MG63 (cell line): Measurements from ENCODE around the gene ALKBH4. TPM values are rescaled to one million over a fixed set of nuclear protein-coding genes. Genes with fewer than 3 reads are reported as not detected.

ENCODE experiments used
- DNase-seq: peaks from one replicate; pipeline ENCODE4 v3.0.0-alpha.2; 2020
- H3K27me3 ChIP-seq: fragments of 250-450 bp; sonication (Bioruptor Pico); 2 replicates; pipeline ENCODE4 v1.5.1; 2020; ENCODE audit warnings: mild to moderate bottlenecking, moderate library complexity
- H3K36me3 ChIP-seq: fragments of 250-450 bp; sonication (Bioruptor Pico); 2 replicates; pipeline ENCODE4 v1.5.1; 2020; ENCODE audit warnings: mild to moderate bottlenecking, moderate library complexity
- H3K4me3 ChIP-seq: fragments of 250-450 bp; sonication (Bioruptor Pico); 2 replicates; pipeline ENCODE4 v1.5.1; 2020; ENCODE audit warnings: mild to moderate bottlenecking, moderate library complexity
- H3K9me3 ChIP-seq: fragments of 250-450 bp; sonication (Bioruptor Pico); 2 replicates; pipeline ENCODE4 v1.5.1; 2020; ENCODE audit warnings: mild to moderate bottlenecking, moderate library complexity
- total RNA-seq: library from RNA; depleted of rRNA; stranded (reverse); fragments of >200 nt; shearing (Covaris generic); gene quantifications from 2 replicates; pipeline ENCODE4 v1.2.3, GENCODE V29; 2014; ENCODE audit warnings: low replicate concordance

ALKBH4 gene
- total RNA-seq, 1 experiment from 2014 or later = 17.1 TPM

DNA sequence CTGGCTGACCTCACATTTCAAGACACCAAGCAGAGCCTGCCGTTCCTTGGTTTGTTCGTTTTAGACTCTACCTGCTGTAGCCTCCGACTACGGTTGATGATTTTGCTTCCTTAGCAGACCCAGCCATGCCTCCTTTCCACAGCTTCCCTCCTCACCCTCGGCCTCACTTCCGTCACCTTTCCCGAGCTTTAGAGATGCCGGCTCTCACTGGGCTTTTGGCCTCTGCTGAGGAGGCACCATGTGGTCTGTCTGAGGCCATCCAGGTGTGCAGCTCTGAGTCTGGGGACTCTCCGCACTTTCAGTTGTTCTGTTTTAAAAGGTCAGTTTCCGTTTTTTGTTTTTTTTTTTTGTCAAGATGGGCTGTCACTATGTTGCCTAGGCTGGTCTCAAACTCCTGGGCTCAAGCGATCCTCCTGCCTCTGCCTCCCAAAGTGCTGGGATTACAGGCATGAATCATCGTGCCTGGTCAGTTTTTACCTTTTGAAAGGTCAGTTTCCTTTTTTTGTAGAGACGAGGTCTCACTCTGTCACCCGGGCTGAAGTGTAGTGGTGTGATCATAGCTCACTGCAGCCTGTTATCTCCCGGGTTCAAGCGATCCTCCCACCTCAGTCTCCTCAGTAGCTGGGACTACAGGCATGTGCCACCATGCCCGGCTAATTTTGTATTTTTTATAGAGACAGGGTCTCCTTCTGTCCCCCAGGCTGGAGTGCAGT lies 19.5 kb downstream of the ALKBH4 start:
- Histone ChIP-seq H3K9me3 (no peaks in the 10 kb centered on the region), H3K4me3 (no peak overlapping the region), H3K27me3 (no peaks in the 10 kb centered on the region), H3K36me3 (no peaks in the 10 kb centered on the region)
- DNase-seq = no peak

DNA sequence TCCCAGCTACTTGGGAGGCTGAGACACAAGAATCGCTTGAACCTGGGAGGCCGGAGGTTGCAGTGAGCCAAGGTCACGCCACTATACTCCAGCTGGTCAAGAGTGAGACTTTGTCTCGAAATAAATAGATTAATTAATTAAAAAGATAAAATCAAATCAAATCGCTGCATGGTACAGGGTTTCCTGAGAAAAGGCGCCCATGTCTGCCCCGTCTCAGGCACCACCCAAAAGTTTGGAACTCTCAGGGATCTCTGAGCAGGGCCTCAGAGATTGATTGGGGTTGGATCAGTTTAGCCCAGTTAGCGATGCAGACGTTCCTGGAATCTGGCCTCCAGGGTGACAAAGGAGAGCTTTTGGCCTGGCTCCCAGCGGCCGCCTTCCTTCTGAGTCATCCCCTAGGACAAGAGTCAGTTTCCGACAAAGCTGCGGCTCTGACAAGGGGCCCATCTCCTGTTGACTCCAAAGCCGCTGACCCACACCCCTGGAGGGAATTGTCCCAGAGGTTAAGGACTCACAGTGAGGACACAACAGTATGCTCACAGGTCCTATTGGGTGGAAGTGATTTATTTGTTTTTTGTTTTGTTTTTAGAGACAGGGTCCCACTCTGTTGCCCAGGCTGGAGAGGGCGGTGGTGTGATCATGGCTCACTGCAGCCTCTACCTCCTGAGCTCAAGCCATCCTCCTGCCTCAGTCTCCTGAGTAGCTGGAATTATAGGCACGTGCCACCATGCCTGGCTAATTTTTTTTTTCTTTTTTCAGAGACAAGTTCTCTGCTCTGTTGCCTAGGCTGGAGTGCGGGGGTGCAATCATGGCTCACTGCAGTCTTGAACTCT lies 24.5 kb downstream of the ALKBH4 start:
- H3K4me3 ChIP-seq = no peak overlapping the region
- H3K36me3 ChIP-seq = no peaks in the 10 kb centered on the region
- H3K27me3 ChIP-seq = no peaks in the 10 kb centered on the region
- no peaks in the 10 kb centered on the region for H3K9me3 ChIP-seq
- peak; percentile 33 for DNase-seq

DNA sequence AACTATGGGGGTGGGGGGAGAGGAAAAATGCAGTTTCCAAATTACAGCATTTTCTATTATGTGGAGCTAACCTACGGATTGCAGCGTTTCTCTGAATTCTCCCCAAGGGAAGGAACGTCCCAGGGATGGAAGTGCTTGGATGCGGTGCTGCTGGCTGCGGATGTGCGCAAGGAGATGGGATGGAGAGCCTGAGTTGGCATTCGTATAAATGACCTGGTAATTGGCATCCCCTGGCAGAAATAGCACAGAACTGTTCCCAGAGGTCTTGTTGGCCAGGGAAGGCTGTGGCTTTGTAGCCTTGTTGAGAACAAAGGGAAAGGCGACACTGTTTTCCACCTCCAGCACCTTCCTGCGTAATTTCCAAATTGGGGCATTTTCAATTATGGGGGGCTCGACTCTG lies 28.5 kb downstream of the ALKBH4 start:
- H3K9me3 ChIP-seq = no peaks in the 10 kb centered on the region
- DNase-seq = no peak
- H3K27me3 ChIP-seq = no peaks in the 10 kb centered on the region

DNA sequence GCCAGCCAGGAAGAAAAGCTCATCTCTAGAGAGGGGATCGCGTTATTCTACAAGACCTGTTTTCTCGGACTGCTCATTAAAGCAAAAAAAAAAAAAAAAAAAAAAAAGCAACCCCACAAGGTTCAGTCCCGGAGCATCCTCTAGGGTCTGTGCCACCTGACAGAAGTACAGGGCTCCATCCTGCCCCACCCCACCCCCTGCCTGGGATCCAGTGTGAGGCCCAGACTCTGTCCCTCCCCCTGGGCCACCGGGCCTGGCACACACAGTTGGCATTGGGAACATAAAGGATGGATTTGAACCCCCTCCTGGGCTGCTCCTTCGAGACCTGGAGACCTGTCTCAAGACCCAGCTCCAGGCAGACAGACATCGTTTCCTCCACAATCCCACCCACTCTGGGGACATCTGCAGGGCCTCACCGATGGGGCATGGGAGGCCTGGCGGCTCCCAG lies 30.6 kb downstream of the ALKBH4 start:
- H3K36me3 ChIP-seq = no peaks in the 10 kb centered on the region
- DNase-seq = no peak
- no peaks in the 10 kb centered on the region for H3K9me3 ChIP-seq
- no peaks in the 10 kb centered on the region for H3K27me3 ChIP-seq
- H3K4me3 ChIP-seq = peak overlapping the region; percentile 61

More for the DNA sequence above, 28.5 kb downstream of the ALKBH4 start:
- no peak overlapping the region for H3K4me3 ChIP-seq
- H3K36me3 ChIP-seq = no peaks in the 10 kb centered on the region

DNA sequence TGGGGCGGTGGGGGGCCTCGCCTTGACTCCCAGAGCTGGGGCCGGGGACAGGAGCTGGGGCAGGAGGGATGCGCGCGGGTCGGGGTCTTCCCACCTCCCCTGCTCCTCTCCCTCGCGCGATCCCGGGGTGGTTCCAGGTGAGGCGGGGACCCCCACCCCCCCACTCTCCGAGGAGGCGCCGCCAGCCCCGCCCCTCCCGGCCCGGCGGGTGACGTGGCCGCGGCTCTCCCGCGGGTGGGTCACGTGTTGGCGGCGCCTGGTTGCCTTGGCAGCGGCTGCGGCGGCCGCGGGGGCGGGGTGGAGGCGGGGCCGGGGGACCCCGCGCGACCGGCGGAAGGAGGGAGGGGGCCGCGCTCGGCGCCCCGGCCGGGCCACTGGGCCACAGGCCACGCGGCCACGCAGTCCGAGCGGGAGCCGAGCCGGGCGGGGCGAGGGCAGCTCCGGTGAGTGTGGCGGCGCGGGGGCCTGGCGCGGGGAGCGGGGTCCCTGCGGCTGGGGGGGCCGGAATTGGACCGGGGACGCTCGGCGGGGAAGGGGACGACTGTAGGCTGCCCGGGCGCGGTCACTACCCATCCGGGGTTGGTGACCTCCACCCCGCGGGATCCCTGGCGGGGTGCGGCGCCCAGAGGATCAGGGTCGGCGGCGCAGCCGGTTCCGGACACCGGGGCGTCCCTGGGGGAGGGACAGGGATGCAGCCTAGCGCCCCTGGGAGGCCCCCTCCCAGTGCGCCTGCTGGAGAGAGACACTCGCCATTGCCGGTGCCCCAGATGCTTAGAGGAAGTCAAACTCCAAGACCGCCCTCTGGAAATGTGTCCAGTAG lies 31.2 kb downstream of the ALKBH4 start, which contains the start of gene ORAI2:
TSS of gene ORAI2 (plus strand) at position 357 of the 820 bp plus-strand sequence. CDS start 5,382 bp downstream, outside the sequence.
- Histone ChIP-seq H3K9me3 (no peaks in the 10 kb centered on the region), H3K27me3 (no peaks in the 10 kb centered on the region), H3K4me3 (peak within 1 kb of the TSS; percentile 61), H3K36me3 (no peaks in the 10 kb centered on the region)
- DNase-seq = peak; percentile 71

DNA sequence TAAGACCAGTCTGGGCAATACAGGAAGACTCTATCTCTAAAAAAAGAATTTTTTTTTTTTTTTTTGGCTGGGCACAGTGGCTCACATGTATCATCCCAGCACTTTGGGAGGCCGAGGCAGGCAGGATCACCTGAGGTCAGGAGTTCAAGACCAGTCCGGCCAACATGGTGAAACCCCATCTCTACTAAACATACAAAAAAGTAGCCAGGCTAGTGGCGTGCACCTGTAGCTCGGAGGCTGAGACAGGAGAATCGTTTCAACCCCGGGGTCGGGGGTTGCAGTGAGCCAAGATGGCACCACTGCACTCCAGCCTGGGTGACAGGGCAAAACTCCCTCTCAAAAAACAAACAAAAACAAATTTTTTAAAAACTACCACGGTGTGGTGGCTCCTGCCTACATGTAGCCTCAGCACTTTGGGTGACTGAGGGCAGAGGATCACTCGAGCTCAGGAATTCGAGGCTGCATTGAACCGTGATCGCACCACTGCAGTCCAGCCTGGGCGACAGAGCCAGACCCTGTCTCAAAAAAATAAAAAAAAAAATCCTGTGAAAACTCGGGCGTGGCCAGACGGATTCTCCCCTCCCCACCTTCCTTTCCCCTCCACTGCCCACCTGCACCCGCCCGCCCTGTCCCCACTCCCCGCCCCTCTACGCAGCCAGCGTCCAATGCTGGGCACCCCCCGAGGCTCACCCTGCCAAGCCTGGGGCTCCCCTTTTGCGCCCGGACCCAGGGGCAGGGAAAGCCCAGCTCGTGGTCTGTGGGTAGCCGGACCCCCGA lies 32.0 kb downstream of the ALKBH4 start:
- H3K36me3 ChIP-seq = no peaks in the 10 kb centered on the region
- H3K4me3 ChIP-seq = peak overlapping the region; percentile 38
- no peaks in the 10 kb centered on the region for H3K9me3 ChIP-seq
- no peaks in the 10 kb centered on the region for H3K27me3 ChIP-seq
- no peak for DNase-seq

DNA sequence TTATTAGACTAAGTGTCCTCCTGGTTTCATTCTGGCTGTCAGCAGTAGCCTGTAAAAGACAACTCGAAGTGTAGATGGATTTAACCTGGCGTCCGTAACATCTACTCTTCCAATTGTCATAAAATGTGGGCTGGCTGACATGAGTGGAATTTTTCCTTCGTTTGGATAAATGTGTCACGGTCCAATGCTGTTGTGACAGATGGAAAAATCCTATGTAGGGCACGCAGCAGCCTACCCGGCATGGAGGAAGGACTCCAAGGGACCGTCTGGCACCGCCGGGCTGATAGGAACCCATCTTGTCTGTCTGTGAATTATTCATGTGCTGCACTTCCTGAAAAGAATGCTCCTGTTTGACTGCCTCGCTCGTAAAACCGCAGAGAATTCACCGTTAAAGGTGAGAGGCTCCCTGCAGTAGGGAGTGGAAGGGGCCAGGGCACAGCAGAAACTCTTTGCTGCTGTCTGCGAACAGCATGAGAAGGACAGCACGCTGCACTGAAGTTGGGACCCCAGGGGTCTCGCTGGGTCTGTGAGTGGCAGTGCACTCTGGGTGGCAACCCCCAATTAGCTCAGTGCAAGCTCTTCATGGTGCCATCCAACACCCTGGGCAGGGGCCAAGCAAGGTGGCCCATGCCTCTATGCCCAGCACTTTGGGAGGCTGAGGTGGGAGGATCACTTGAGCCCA lies 32.9 kb downstream of the ALKBH4 start:
- H3K36me3 ChIP-seq = no peaks in the 10 kb centered on the region
- no peaks in the 10 kb centered on the region for H3K9me3 ChIP-seq
- no peaks in the 10 kb centered on the region for H3K27me3 ChIP-seq
- no peak for DNase-seq
- H3K4me3 ChIP-seq = no peak overlapping the region

DNA sequence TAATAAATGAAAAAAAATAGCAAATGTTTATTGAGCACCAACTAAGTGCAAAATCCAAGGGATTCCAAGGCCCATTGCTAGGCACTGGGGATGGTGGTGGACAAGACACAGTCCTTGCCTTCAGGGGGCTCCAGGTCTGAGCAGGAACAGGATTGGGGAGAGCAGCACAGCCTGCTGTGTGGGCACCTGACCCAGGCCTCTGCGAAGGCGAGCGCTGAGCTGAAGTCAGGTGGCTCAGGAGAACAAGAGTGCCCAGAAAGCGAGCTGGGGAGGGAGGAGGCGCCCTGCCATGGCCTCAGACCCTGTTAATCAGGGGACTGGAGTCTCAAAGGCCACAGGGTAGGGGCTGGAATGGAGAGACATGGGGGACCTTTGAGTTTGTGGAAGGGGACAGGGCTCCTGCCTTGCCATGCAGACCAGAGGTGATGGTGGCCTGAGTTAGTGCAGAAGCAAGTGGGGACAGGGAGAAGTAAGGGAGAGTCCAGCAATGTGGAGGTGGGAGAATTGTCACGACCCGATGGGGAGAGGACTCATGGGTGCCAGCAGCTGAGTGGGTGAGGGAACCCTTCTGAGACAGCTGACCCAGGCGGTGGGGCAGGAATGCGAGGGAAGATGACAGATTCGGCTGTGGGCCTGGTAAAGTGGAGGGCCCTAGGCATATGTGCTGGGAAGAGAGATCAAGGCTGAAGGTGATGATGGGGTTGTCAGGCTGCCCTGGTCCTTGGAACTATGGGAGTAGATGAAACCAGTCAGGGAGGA lies 35.3 kb downstream of the ALKBH4 start:
- DNase-seq = no peak
- H3K27me3 ChIP-seq = no peaks in the 10 kb centered on the region
- no peaks in the 10 kb centered on the region for H3K36me3 ChIP-seq
- no peak overlapping the region for H3K4me3 ChIP-seq
- H3K9me3 ChIP-seq = no peaks in the 10 kb centered on the region

DNA sequence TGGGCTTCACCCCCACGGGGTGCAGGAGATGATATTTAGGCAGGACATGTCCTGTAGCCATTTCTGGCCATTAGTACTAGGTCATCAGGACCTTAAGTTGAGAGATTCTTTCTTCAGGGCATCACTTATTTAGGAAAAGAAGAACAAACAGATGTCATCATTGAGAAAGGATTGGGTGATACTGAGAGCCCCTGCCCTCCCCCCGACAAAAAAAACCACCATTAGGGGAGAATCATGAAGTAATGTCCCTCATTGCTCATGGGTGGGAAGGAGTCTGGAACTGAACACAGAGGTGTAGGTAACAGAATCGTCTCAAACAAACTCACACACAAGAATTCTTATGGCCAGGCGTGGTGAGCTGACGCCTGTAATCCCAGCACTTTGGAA lies 37.7 kb downstream of the ALKBH4 start:
- no peak for DNase-seq
- Histone ChIP-seq H3K36me3 (no peaks in the 10 kb centered on the region), H3K27me3 (no peaks in the 10 kb centered on the region), H3K4me3 (no peak overlapping the region), H3K9me3 (no peaks in the 10 kb centered on the region)

DNA sequence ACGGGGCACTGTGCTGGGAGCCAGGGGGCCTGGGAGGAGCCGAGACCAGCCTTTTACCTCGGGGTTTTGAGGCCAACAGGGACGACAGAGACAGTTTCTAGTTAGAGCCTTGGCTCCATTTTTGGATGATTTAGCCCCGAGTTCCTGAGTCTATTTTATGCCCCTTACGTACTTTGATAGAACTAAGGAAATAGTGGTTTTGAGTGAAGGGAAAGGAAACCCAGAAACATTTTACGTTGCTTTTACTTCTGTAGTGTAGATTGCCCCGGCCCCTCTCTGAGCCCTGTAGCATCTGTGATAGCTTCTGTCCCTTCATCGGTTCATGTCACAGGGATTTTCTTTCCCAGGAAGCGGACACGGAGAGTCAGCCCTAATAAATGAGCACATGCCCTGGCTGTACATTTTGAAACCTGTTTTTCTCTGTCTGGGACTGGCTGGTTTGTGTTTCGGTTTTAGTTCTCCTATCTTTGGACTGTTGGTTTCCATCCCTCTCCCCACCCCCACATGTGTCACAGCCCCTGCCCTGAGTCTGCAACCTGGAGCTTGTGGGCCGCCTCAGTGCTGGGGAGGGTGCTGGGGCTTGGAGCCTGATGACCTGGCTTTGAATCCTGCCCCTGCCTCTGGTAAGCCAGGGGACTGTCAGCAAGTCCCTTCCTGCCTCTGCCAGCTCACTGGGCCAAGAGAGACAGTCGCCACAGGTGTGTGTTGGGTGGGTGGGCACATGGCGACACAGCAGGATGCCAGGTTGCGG lies 38.2 kb downstream of the ALKBH4 start:
- no peak for DNase-seq
- Histone ChIP-seq H3K36me3 (no peaks in the 10 kb centered on the region), H3K9me3 (no peaks in the 10 kb centered on the region)

DNA sequence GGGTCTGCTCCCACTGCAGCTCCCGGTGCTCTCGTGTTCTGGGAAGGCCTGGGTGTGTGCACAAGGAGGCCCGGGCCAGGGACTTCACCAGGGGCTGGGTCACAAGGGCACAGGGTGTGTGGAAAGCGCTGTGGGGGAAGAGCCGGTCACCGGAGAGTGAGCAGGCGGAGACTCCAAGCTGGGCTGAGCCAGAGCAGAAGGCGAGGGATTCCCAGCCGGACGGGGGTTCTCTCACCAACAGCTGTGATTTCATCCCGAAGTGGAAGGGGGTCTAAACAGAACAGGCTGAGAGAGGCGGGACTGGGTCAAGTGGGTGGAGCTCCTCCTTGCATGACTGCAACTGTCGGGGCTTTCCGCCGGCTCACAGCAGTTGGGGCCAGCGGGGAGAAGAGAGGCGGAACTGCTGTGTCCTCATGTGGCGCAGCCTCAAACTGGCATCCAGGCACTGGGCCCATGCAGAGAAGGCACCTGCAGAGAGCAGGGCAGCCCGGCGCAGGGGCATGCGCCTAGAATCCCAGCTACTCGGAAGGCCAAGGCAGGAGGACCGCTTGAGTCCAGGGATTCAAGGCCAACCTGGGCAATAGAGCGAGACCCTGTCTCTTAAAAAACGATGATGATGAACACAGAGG lies 38.9 kb downstream of the ALKBH4 start:
- no peak for DNase-seq
- Histone ChIP-seq H3K9me3 (no peaks in the 10 kb centered on the region), H3K27me3 (no peaks in the 10 kb centered on the region), H3K4me3 (no peak overlapping the region), H3K36me3 (no peaks in the 10 kb centered on the region; the same call in none of the 2 replicates)

More for the DNA sequence above, 38.2 kb downstream of the ALKBH4 start:
- Histone ChIP-seq H3K27me3 (no peaks in the 10 kb centered on the region), H3K4me3 (no peak overlapping the region)

DNA sequence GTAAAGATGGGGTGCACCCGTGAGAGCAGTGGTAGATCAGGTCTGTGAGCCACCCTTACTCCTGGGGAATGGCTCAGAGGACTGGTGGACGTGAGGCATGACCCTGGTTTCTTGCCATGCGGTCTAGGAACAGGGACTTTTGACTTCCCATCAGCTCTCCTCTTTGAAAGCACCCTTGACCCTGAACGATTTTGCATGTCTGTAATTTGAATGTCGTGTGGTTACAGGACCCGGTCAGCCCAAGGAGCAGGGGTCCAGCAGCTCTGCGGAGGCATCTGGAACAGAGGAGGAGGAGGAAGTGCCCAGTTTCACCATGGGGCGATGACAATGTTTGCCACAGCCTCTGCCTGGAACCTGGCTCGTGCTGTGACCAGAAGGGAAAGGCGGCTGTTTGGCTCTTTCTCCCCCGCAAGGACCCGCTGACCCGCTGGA lies 39.9 kb downstream of the ALKBH4 start:
- no peak for DNase-seq
- no peaks in the 10 kb centered on the region; the same call in none of the 2 replicates for H3K36me3 ChIP-seq
- no peaks in the 10 kb centered on the region for H3K27me3 ChIP-seq
- H3K9me3 ChIP-seq = no peaks in the 10 kb centered on the region
- H3K4me3 ChIP-seq = no peak overlapping the region

DNA sequence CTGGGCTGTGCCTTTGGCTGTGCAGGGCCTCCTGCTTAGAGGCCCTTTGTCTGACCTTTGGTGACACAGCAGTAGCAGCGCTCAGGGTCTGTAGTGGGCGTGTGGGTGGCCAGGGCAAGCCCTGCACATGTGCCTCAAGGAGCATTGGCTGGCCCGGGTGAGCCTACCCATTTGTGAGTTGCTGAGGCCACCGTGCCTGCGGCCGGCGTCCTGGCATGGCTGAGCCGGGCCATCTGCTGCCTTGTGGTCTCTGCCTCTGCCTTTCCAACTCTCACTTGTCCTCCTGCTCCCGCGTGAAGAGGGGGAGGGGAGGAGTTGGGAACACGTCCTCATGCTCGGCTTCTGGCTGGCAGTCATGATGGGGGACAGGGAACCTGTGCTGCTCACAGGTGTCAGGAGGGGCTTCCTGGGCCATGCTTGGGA lies 40.5 kb downstream of the ALKBH4 start:
- DNase-seq = no peak
- H3K9me3 ChIP-seq = no peaks in the 10 kb centered on the region
- H3K27me3 ChIP-seq = no peaks in the 10 kb centered on the region
- no peaks in the 10 kb centered on the region; the same call in none of the 2 replicates for H3K36me3 ChIP-seq
- H3K4me3 ChIP-seq = no peak overlapping the region

DNA sequence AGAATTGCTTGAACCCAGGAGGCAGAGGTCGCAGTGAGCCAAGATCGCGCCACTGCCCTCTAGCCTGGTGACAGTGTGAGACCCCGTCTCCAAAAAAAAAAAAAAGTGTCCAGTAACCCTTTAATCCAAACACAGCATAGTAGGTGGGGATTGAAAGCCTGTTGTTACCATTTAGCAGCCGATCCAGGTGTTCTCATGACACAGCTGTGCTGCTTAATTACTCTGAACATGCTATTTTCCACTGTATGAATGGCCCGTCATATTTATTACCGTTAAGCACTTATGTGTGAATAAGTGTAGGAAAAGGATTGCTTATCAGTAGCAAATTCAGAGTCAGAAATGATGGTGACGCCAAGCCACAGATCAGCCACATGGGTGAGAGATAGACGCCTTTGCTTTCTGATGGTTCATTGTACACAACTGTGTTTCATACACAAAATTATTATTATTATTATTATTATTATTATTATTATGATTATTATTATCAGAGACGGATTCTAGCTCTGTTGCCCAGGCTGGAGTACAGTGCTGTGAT lies 42.9 kb downstream of the ALKBH4 start:
- H3K4me3 ChIP-seq = no peak overlapping the region
- H3K9me3 ChIP-seq = no peaks in the 10 kb centered on the region
- no peaks in the 10 kb centered on the region for H3K27me3 ChIP-seq
- H3K36me3 ChIP-seq = no peaks in the 10 kb centered on the region; the same call in none of the 2 replicates
- no peak for DNase-seq
